22Rv1 (cell line): Measurements from ENCODE around the gene ANKRD55.

Experiments
- CTCF ChIP-seq: fragments of 450-650 bp; IDR thresholded peaks from 2 replicates; pipeline ENCODE4 v1.5.1; 2017; ENCODE audit warnings: mild to moderate bottlenecking
- ZFX ChIP-seq: fragments of 450-650 bp; IDR thresholded peaks from 2 replicates; pipeline ENCODE4 v1.6.1; 2017; ENCODE audit warnings: antibody characterized with exemption, borderline replicate concordance

- no peak for TF ChIP-seq CTCF
- TF ChIP-seq ZFX = no peak
Measured at GRCh38 chr5:56192246-56192645, 40.9 kb downstream of the ANKRD55 start.
